ENCODE measurements around the gene GBA2. TPM values are rescaled to one million over a fixed set of nuclear protein-coding genes. Genes with fewer than 3 reads are reported as not detected.

Gene GBA2
- total and polyA plus RNA-seq, 3 donors from 2014 or later = 51.3 to 77.1 (median 66.5) TPM

DNA sequence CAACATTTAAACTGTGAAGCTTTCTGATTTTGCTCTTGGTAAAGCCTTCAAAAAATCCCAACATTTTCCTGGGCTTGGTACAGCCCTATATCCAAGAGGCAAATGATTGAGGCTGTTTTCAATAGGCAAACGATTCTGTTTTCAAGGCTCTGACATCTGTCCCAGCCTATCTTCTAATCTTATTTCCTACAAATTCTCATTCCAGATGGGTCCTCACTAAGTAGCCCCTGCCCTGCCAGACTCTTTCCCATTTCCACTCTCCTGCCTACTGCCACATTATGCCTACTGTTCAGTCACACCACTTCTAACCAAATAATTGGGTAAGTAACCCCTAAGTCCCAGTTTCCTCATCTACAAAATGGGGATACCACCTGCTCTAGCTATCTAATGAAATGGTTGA, 3.5 kb downstream of the GBA2 start:
- no peak for DNase-seq
- H3K4me1 ChIP-seq = peaks cover 33% of the 10 kb centered on the region
- intact Hi-C loops (cut with DNase I; ENCODE audit: low total_unique reads) = no loop called here
- no peaks in the 10 kb centered on the region for H3K27me3 ChIP-seq
- no peak overlapping the region for H3K27ac ChIP-seq
- TF ChIP-seq POLR2A (IDR thresholded peaks at IDR 0.05) (no peak), CTCF (IDR thresholded peaks at IDR 0.05) (no peak)
- no peaks in the 10 kb centered on the region for H3K9me3 ChIP-seq
- no peaks in the 10 kb centered on the region for H3K36me3 ChIP-seq (ENCODE audit: low read depth, missing control alignments)
- 60 to 75% methylated on average over 1 of the region's 1 CpG for WGBS, 2 donors
- H3K4me3 ChIP-seq = no peak overlapping the region

DNA sequence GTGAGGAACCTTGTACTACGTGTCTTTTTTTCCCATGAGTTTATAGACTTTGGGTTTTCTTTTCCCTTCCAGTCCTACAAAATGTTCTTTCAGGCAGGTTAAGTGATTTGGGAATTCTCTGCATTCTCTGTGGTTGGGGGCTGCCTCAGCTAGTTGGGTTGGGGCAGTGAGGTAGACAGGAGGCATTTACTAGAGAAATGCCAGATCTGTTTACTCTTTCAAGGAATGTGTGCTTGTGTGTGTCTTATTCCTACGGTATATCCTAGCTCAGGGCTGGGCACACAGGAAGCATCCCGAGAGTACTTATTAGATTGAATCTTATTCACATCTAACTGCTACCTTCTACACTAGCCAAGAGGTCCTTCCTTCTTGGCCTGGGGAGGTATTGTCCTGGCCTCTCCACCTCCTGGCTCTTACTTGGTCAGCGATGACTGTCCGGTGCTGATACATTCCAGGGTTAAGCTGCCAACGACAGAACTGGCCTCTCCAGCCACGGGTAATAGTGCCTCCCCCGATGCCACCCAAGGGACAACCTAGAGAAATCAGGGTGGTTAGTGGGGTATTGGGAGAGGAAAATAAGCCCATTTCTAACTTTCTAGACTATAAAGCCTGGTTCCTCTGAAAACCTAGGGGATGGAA, 5.0 kb downstream of the GBA2 start:
- Histone ChIP-seq H3K4me1 (peaks cover 24% of the 10 kb centered on the region), H3K27ac (no peak overlapping the region), H3K9me3 (no peaks in the 10 kb centered on the region), H3K27me3 (no peaks in the 10 kb centered on the region), H3K4me3 (no peak overlapping the region), H3K36me3 (ENCODE audit: low read depth, missing control alignments) (no peaks in the 10 kb centered on the region)
- DNase-seq = no peak
- intact Hi-C loops (cut with DNase I; ENCODE audit: low total_unique reads) = no loop called here
- WGBS, 2 donors = 80 to 82% methylated on average over 8 of the region's 8 CpGs
- no peak for TF ChIP-seq CTCF (IDR thresholded peaks at IDR 0.05)
- no peak for TF ChIP-seq POLR2A (IDR thresholded peaks at IDR 0.05)

- 76 to 84% methylated on average over 2 of the region's 2 CpGs for WGBS, 2 donors
- Histone ChIP-seq H3K27ac (no peak overlapping the region), H3K9me3 (no peaks in the 10 kb centered on the region), H3K36me3 (ENCODE audit: low read depth, missing control alignments) (no peaks in the 10 kb centered on the region), H3K27me3 (no peaks in the 10 kb centered on the region), H3K4me3 (no peak overlapping the region), H3K4me1 (peaks cover 24% of the 10 kb centered on the region)
- no peak for DNase-seq
- intact Hi-C loops (cut with DNase I; ENCODE audit: low total_unique reads) = no loop called here
- TF ChIP-seq CTCF (IDR thresholded peaks at IDR 0.05) = no peak
- TF ChIP-seq POLR2A (IDR thresholded peaks at IDR 0.05) = no peak
Observed at GRCh38 chr9:35743452-35743851, 5.6 kb downstream of the GBA2 start.

- TF ChIP-seq POLR2A (IDR thresholded peaks at IDR 0.05) (no peak), CTCF (IDR thresholded peaks at IDR 0.05) (no peak)
- no peaks in the 10 kb centered on the region for H3K9me3 ChIP-seq
- H3K27me3 ChIP-seq = no peaks in the 10 kb centered on the region
- 71 to 89% methylated on average over 7 of the region's 7 CpGs for WGBS, 2 donors
- no peak for DNase-seq
- intact Hi-C loops (cut with DNase I; ENCODE audit: low total_unique reads) = no loop called here
- no peak overlapping the region for H3K27ac ChIP-seq
- H3K4me3 ChIP-seq = no peak overlapping the region
- H3K4me1 ChIP-seq = peaks cover 8% of the 10 kb centered on the region
- H3K36me3 ChIP-seq (ENCODE audit: low read depth, missing control alignments) = no peaks in the 10 kb centered on the region
Observed at GRCh38 chr9:35741740-35742139, 7.3 kb downstream of the GBA2 start.

- H3K36me3 ChIP-seq (ENCODE audit: low read depth, missing control alignments) = no peaks in the 10 kb centered on the region
- no peak overlapping the region for H3K27ac ChIP-seq
- no peaks in the 10 kb centered on the region for H3K4me1 ChIP-seq
- intact Hi-C loops (cut with DNase I; ENCODE audit: low total_unique reads) = no loop called here
- no peak for DNase-seq
- no peaks in the 10 kb centered on the region for H3K9me3 ChIP-seq
- no peaks in the 10 kb centered on the region for H3K27me3 ChIP-seq
- TF ChIP-seq CTCF (IDR thresholded peaks at IDR 0.05) (no peak), POLR2A (IDR thresholded peaks at IDR 0.05) (no peak)
- H3K4me3 ChIP-seq = no peak overlapping the region
- WGBS, 2 donors = 89% methylated on average over 6 of the region's 6 CpGs; no CpG with 5 or more reads in 1 of the 2 donors
Observed at GRCh38 chr9:35740243-35740642, 8.8 kb downstream of the GBA2 start.
